ENCODE results near the gene NAP1L4.
A peak's percentile ranks its signal among the peaks of the same experiment; 100 is the strongest.

NAP1L4 gene

DNA sequence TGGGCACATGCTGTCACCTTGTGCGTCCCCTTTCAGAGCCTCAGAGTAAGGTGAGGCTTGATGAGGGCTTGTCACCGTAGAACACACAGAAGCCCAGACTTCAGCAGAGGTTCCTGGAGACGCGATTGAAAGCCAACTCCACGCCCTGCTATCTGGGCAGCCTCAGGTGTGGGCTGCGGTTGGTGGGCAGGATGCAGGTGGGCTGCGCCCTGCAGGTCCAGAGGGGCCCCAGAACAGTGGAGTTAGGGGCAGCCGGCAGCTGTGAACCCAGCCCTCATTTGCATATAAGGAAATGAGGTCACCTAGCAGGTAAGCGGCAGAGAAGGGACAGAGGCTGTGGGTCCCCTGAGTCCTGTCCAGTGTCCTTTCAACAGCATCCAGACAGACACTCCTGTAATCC, 78.4 kb downstream of the NAP1L4 start:
- Histone ChIP-seq H3K4me3 (ENCODE audit: low read length, poor library complexity, severe bottlenecking) (no peak overlapping the region), H2AFZ (ENCODE audit: low read length) (no peak overlapping the region), H3K9me2 (replicated peaks; ENCODE audit: low read depth, low read length) (no peaks in the 10 kb centered on the region), H3K4me1 (ENCODE audit: insufficient read depth, low read length, poor library complexity, severe bottlenecking) (peaks cover 35% of the 10 kb centered on the region), H3K9me3 (ENCODE audit: insufficient read depth, low read depth, low read length) (no peaks in the 10 kb centered on the region), H3K79me2 (ENCODE audit: insufficient read depth, low read length) (no peaks in the 10 kb centered on the region), H3K9ac (ENCODE audit: low read depth, low read length, poor library complexity, severe bottlenecking) (peak overlapping the region; percentile 34), H3K4me2 (ENCODE audit: low read depth, low read length, poor library complexity, severe bottlenecking) (peak overlapping the region; percentile 30), H4K20me1 (ENCODE audit: insufficient read depth, low read length, poor library complexity, severe bottlenecking) (no peaks in the 10 kb centered on the region), H3K27me3 (ENCODE audit: insufficient read depth, low read length, poor library complexity, severe bottlenecking) (no peaks in the 10 kb centered on the region), H3F3A (ENCODE audit: low read depth) (no peaks in the 10 kb centered on the region), H3K36me3 (ENCODE audit: insufficient read depth, low read length) (no peaks in the 10 kb centered on the region)
- TF ChIP-seq, protein P1, sequence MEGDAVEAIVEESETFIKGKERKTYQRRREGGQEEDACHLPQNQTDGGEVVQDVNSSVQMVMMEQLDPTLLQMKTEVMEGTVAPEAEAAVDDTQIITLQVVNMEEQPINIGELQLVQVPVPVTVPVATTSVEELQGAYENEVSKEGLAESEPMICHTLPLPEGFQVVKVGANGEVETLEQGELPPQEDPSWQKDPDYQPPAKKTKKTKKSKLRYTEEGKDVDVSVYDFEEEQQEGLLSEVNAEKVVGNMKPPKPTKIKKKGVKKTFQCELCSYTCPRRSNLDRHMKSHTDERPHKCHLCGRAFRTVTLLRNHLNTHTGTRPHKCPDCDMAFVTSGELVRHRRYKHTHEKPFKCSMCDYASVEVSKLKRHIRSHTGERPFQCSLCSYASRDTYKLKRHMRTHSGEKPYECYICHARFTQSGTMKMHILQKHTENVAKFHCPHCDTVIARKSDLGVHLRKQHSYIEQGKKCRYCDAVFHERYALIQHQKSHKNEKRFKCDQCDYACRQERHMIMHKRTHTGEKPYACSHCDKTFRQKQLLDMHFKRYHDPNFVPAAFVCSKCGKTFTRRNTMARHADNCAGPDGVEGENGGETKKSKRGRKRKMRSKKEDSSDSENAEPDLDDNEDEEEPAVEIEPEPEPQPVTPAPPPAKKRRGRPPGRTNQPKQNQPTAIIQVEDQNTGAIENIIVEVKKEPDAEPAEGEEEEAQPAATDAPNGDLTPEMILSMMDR (conservative IDR thresholded peaks at IDR 0.05; ENCODE audit: low read length) = no peak
- no peak for TF ChIP-seq EZH2phosphoT487 (IDR thresholded peaks at IDR 0.05; ENCODE audit: borderline replicate concordance)

DNA sequence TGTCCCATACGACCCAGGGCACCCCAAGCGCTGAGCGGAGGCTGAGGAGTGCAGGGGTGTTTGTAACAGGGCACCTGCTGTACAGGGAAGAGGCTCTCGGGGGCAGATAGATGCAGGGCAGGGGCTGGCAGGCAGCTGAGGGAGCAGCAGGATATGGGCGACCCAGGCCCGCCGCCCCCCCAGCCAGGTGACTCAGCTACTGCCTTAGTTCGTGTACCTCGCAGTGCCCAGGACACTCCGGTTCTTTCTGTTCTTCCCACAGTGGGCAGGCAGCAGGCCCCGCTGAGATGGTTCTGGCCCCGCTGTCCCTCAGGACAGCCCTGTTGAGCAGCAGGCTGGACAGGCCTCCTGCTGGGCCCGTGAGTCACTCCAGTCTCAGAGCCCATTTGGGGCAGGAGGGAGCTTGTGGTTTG, 79.1 kb downstream of the NAP1L4 start:
- no peak overlapping the region for H3K4me2 ChIP-seq (ENCODE audit: low read depth, low read length, poor library complexity, severe bottlenecking)
- no peak overlapping the region for H3K4me3 ChIP-seq (ENCODE audit: low read length, poor library complexity, severe bottlenecking)
- H3K9ac ChIP-seq (ENCODE audit: low read depth, low read length, poor library complexity, severe bottlenecking) = no peak overlapping the region

DNA sequence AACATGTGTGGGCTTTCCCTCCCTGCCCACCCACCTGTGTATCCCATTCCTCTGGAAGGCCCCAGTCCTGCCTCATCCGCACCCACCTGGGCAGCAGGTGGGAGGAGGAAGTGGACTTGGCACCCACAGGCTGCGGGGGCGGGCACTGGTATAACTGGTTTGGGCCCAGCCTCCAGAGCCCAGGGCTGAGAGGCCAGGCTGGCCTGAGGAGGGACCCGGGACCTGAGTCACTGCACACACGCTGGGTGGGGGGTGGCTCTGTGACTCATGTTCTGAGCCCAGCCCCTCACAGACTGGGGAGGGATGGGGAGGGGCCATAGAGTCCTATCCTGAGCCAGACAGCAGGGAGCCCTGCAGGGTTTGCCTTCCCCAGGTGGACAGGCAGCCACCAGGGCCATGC, 79.6 kb downstream of the NAP1L4 start:
- Histone ChIP-seq H2AFZ (ENCODE audit: low read length) (no peak overlapping the region), H3K9ac (ENCODE audit: low read depth, low read length, poor library complexity, severe bottlenecking) (no peak overlapping the region), H3K9me2 (replicated peaks; ENCODE audit: low read depth, low read length) (no peaks in the 10 kb centered on the region)

More for the DNA sequence above, 79.1 kb downstream of the NAP1L4 start:
- no peaks in the 10 kb centered on the region for H3K36me3 ChIP-seq (ENCODE audit: insufficient read depth, low read length)
- H3K79me2 ChIP-seq (ENCODE audit: insufficient read depth, low read length) = no peaks in the 10 kb centered on the region
- H2AFZ ChIP-seq (ENCODE audit: low read length) = no peak overlapping the region
- peaks cover 35% of the 10 kb centered on the region for H3K4me1 ChIP-seq (ENCODE audit: insufficient read depth, low read length, poor library complexity, severe bottlenecking)
- H3K9me2 ChIP-seq (replicated peaks; ENCODE audit: low read depth, low read length) = no peaks in the 10 kb centered on the region
- no peaks in the 10 kb centered on the region for H3F3A ChIP-seq (ENCODE audit: low read depth)
- no peaks in the 10 kb centered on the region for H3K27me3 ChIP-seq (ENCODE audit: insufficient read depth, low read length, poor library complexity, severe bottlenecking)
- no peak for TF ChIP-seq EZH2phosphoT487 (IDR thresholded peaks at IDR 0.05; ENCODE audit: borderline replicate concordance)
- TF ChIP-seq, protein P1 (conservative IDR thresholded peaks at IDR 0.05; ENCODE audit: low read length) = no peak
- H3K9me3 ChIP-seq (ENCODE audit: insufficient read depth, low read depth, low read length) = no peaks in the 10 kb centered on the region
- H4K20me1 ChIP-seq (ENCODE audit: insufficient read depth, low read length, poor library complexity, severe bottlenecking) = no peaks in the 10 kb centered on the region

More for the DNA sequence above, 79.6 kb downstream of the NAP1L4 start:
- Histone ChIP-seq H3K9me3 (ENCODE audit: insufficient read depth, low read depth, low read length) (no peaks in the 10 kb centered on the region), H3K36me3 (ENCODE audit: insufficient read depth, low read length) (no peaks in the 10 kb centered on the region), H4K20me1 (ENCODE audit: insufficient read depth, low read length, poor library complexity, severe bottlenecking) (no peaks in the 10 kb centered on the region), H3K4me2 (ENCODE audit: low read depth, low read length, poor library complexity, severe bottlenecking) (no peak overlapping the region), H3K4me3 (ENCODE audit: low read length, poor library complexity, severe bottlenecking) (no peak overlapping the region), H3K4me1 (ENCODE audit: insufficient read depth, low read length, poor library complexity, severe bottlenecking) (peaks cover 35% of the 10 kb centered on the region), H3K79me2 (ENCODE audit: insufficient read depth, low read length) (no peaks in the 10 kb centered on the region), H3K27me3 (ENCODE audit: insufficient read depth, low read length, poor library complexity, severe bottlenecking) (no peaks in the 10 kb centered on the region), H3F3A (ENCODE audit: low read depth) (no peaks in the 10 kb centered on the region)
- no peak for TF ChIP-seq EZH2phosphoT487 (IDR thresholded peaks at IDR 0.05; ENCODE audit: borderline replicate concordance)
- TF ChIP-seq, protein P1 (conservative IDR thresholded peaks at IDR 0.05; ENCODE audit: low read length) = no peak
